ENCODE results near the gene PRKCB.

The PRKCB gene

GRCh38 chr16:23966597-23967394 is 131.0 kb downstream of the PRKCB start:
- DNase-seq (ENCODE audit: low read depth in 3 of 3), result no peak

- no peak for DNase-seq (ENCODE audit: low read depth in 3 of 3)
These were observed 132.0 kb downstream of the PRKCB start for GRCh38 chr16:23967775-23968174.

DNA sequence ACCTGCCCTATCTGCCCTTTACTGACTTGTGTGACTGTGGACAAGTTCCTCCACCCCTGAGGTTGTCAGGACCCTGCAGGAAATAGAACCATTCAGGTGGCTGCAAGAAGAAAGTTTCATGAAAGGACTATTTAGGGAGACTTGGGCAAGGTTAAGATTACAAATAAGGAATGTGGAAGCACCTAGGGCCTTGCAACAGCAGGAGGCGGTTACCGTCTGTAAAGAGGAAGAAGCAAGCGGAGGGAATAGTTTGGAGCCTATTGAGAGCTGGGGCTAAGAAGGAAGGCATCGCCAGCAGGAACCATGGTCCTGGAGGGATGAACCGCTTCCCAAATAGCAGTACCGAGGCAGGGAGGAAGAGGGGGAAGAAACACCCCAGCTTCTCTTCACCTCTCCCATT is 132.4 kb downstream of the PRKCB start:
- DNase-seq (ENCODE audit: low read depth in 3 of 3), result no peak

DNA sequence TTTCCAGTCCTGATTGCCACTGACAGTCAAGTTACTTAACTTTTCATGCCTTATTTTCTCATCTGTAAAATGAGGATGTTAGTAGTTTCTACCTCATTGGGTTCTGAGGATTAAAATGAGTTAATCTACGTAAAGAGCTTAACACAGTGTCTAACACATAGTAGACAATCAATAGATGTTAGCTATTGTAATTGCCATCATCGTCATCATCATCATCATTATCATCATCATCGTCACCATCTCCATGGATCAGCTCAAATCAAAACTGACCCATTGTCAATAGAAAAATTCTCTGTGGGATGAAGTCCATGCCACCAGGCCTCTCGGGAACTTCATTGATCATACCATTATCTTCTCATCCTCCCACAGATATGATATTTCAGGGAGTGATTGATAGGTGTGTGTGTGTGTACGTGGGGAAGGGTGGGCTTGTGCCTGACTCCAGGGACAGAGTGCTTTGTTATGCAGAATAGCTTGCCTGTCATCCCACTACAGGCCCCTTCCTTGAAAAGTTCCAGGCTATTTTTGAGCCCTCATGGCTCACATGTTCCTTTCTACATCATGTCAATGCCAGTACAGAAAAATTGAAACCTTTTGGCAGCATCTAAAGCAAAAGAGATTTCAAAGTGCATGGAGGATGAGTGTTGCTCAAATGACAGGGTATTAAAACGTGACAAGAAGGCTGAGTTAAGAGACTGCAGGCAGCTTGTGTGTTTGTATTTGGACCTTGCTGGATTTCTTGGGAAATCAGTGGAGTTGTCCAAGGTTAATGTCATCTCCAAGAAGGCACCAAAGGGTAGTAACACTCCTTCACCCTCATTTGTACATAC is 133.9 kb downstream of the PRKCB start:
- no peak for DNase-seq (ENCODE audit: low read depth in 3 of 3)

DNA sequence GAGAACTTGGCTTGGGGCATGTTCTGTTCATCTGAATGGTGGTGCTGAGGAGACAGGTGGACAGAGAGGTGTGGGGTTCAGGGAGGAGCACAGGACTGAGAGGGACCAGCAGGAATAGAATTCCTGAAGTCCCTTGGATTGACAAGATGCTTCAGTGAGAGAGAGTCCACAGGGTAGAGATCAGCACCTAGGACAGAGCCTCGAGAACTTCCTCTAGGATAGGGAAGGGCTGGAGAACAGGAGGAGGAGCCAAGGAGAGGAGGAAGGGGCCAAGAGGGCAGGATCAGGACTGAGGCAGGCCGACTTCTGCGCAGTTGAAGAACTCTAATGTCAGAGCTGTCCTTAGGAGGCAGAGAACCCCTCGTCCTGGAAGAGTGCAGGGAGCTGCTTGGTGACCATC is 138.4 kb downstream of the PRKCB start:
- DNase-seq (ENCODE audit: low read depth in 3 of 3), result no peak

GRCh38 chr16:23975293-23975692 is 139.5 kb downstream of the PRKCB start:
- no peak for DNase-seq (ENCODE audit: low read depth in 3 of 3)

DNA sequence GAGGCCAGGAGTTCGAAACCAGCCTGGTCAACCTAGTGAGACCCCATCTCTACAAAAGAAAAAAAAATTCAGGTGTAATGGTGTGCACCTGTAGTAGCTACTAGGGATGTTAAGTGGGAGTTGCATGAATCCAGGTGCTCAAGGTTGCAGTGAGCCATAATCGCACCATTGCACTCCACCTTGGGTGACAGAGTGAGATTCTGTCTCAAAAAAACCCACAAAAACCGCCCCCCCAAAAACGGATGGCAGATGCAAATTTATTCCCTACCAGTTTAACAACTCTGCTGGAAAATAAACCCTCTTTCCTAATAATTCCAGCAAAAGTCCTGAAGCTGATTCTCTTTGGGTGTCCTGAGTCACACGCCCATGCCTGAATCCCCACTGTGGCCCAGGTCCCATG is 140.3 kb downstream of the PRKCB start:
- no peak for DNase-seq (ENCODE audit: low read depth in 3 of 3)

GRCh38 chr16:23976524-23976923 is 140.7 kb downstream of the PRKCB start:
- DNase-seq (ENCODE audit: low read depth in 3 of 3), result no peak

GRCh38 chr16:23979441-23979840 is 143.7 kb downstream of the PRKCB start:
- no peak for DNase-seq (ENCODE audit: low read depth in 3 of 3)

DNA sequence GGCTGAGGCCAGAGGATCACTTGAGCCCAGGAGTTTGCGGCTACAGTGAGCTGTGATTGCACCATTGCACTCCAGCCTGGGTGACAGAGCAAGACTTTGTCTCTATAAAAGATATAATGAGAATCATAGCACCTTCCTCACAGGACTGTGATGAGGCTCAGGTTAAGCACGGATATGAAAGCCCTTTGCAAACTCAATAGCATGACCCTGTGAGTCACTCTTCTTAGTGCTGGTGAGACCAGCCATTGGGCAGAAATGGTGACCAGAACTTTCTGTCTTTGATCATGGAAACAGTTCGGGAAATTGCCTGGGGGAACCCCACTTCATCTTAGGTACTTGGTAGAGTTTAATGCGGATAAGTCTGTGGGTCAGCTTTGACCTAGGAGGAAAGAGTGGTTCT is 144.2 kb downstream of the PRKCB start:
- DNase-seq (ENCODE audit: low read depth in 3 of 3), result no peak

GRCh38 chr16:23981429-23982399 is 145.9 kb downstream of the PRKCB start:
- no peak for DNase-seq (ENCODE audit: low read depth in 3 of 3)

GRCh38 chr16:23986455-23986854 is 150.7 kb downstream of the PRKCB start:
- DNase-seq (ENCODE audit: low read depth in 3 of 3), result no peak

- DNase-seq (ENCODE audit: low read depth in 3 of 3), result no peak
These were observed 151.7 kb downstream of the PRKCB start for GRCh38 chr16:23987443-23987842.

DNA sequence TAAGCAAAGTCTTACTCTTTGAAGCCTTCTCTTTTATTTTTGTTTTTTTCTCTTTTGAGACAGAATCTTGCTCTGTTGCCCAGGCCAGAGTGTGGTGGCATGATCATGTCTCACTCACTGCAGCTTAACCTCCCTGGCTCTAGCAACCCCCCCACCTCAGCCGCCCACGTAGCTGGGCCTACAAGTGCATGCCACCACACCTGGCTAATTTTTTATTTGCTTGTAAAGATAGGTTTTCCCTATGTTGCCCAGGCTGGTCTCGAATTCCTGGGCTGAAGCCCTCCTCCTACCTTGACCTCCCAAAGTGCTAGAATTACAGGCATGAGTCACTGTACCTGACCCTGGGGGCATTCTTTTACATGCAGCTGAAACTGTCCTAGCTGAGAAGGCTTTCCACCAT is 154.7 kb downstream of the PRKCB start:
- DNase-seq (ENCODE audit: low read depth in 3 of 3), result no peak

GRCh38 chr16:23991066-23991465 is 155.3 kb downstream of the PRKCB start:
- DNase-seq (ENCODE audit: low read depth in 3 of 3), result no peak

DNA sequence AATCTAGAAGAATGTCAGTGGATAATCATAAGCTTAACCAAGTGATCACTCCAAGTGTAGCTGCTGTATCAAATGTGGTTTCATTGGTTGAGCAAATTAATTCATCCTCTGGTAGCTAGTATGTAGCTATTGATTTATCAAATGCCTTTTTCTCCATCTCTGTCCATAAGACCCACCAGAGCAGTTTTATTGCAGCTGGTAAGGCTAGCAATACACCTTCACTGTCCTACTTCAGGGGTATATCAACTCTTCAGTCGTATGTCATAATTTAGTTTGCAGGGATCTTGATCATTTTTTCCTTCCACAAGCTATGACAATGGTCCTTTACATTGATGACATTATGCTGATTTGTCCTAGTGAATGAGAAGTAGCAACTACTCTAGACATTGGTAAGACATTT is 158.8 kb downstream of the PRKCB start:
- DNase-seq (ENCODE audit: low read depth in 3 of 3), result no peak

DNA sequence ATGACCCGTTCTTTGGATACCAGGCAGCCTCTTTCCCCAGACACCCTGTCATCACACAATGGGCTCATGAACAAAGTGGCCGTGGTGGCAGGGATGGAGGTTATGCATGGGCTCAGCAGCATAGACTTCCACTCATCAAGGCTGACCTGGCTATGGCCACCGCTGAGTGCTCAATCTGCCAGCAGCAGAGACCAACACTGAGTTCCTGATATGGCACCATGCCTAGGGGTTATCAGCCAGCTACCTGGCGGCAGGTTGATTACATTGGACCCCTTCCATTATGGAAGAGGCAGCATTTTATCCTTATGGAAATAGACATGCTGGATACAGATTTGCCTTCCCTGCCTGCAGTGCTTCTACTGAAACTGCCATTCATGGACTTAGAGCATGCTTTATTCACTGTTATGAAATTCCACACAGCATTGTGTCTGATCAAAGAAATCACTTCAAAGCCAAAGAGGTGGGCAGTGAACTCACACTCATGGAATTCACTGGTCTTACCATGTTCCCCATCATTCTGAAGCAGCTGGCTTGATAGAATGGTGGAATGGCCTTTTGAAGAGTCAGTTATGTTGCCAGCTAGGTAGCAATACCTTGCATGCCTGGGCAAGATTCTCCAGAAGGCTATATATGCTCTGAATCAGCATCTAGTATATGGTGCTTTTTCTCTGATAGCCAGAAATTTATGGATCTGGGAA is 160.6 kb downstream of the PRKCB start:
- DNase-seq (ENCODE audit: low read depth in 3 of 3), result no peak

DNA sequence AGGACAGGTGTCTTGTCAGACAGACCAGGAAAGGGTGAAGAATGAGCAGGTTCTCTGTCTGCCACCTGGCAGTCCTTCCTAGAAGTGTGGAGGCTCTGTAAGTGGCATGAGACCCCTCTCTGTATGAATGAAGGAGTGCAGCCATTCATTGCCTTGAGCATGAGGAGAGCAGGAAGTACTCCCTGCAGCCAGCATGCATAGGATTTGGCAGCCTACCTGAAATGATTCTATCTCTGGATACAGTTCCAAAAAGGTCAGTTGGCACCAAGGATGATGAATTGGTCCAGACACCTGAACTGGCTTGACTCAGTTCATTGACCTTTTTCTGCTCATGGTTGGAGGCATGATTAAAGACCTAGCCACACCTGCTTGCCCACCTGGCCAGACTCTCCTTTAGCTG is 163.0 kb downstream of the PRKCB start:
- DNase-seq (ENCODE audit: low read depth in 3 of 3), result no peak

- no peak for DNase-seq (ENCODE audit: low read depth in 3 of 3)
These were observed 163.9 kb downstream of the PRKCB start for GRCh38 chr16:23999663-24000062.

DNA sequence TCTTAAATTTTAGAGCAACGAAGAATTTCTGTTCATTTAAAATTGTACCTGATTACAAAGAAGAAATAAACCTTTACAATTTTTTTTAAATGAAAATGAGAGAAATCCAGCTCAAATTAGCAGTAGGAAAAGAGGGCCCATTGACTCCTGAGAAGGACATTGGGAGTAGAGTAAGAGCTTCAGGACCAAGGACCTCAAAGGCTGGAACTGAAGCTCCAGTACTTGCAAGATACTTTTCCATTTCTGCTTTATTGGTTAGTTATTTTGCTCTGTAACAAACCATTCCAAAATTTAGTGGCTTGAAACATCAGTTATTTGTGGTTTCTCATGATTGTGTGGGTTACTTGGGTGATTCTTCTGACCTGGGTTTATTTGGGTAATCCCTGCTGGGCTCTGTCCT is 165.9 kb downstream of the PRKCB start:
- DNase-seq (ENCODE audit: low read depth in 3 of 3), result no peak

DNA sequence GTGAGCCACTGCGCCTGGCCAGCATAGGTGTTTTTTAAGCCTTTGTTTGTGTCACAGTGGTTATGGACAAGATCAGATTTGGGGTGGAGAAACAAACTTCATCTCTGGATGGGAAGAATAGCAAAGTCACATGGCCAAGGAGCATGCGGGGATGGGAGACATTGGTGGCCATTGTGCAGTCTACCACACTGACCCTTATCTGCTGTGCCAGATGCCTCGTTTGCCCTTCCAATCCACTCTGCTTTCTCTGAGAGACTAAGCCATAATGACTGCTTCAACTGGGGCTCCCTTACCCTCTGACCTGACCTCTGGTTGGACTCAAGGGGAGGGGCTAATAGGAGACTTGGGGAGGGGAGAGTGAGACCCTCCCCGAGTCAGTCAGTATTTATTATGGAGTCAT is 166.8 kb downstream of the PRKCB start:
- no peak for DNase-seq (ENCODE audit: low read depth in 3 of 3)
